K562 (cell line): ENCODE results near the gene RFT1. TPM values are rescaled to one million over a fixed set of nuclear protein-coding genes. Genes with fewer than 3 reads are reported as not detected.

ENCODE experiments used
- ATAC-seq: fragments of 200-7000 bp; cut with Tn5 transposase; 3 replicates; pipeline ENCODE4 v1.9.1; 2020; ENCODE audit warnings: moderate library complexity
- BruUV-seq: library from RNA; stranded (reverse); fragments of 400-500 nt; replicated peaks from 2 replicates; lab custom pipeline; 2021; lab: Mats Ljungman, UMichigan
- CTCF ChIA-PET: fragments of 300-600 bp; formaldehyde crosslinking; extraction: SDS; loops from one replicate; lab custom pipeline; 2021; ENCODE audit warnings: low intra/inter-chr PET ratio; lab: Yijun Ruan, JAX
- POLR2A ChIA-PET: fragments of 300-600, 350-650 bp; sonication (Branson Sonifier 250); formaldehyde crosslinking; extraction: SDS; loops from one replicate; lab custom pipeline; 2021; ENCODE audit warnings: antibody characterized with exemption, inconsistent platforms; lab: Yijun Ruan, JAX
- DNase-seq, 4 experiments: peaks; one replicate each; pipeline versions ENCODE4 v3.0.0 to v3.0.0-alpha.2; 2011 to 2018; ENCODE audit warnings: low spot score in 3 of 4, mixed read lengths in 3 of 4; ENCODE audit errors: extremely low read depth in 1 of 4
- FAIRE-seq: peaks from 2 replicates; lab custom pipeline; 2011; peaks lifted over from hg19 to GRCh38; lab: Jason Lieb, UNC
- H2AFZ ChIP-seq: 2 replicates; pipeline ENCODE4 v1.6.0; 2011; ENCODE audit warnings: low read depth, low read length, control low read depth, inconsistent platforms
- H3K27ac ChIP-seq: fragments of 200-600 bp; 3 replicates; pipeline ENCODE4 v1.8.0; 2011; ENCODE audit warnings: low read depth, mild to moderate bottlenecking, control low read depth, inconsistent platforms, low read length, moderate library complexity, mixed read lengths; ENCODE audit errors: extremely low read depth
- H3K27me3 ChIP-seq, 2 experiments: fragments of 300-600 bp in 1 of 2; 2 replicates in 1 of 2; 3 replicates in 1 of 2; pipeline versions ENCODE4 v1.6.0 to v1.8.0; 2011; ENCODE audit warnings: inconsistent platforms in 2 of 2, low read length in 2 of 2, mild to moderate bottlenecking in 1 of 2, mixed read lengths in 1 of 2, moderate library complexity in 1 of 2; ENCODE audit not compliant: control insufficient read depth in 2 of 2, insufficient read depth in 2 of 2
- H3K36me3 ChIP-seq: fragments of 300-600 bp; 3 replicates; pipeline ENCODE4 v1.8.0; 2011; ENCODE audit warnings: mild to moderate bottlenecking, low read length, inconsistent platforms; ENCODE audit not compliant: control insufficient read depth, insufficient read depth
- H3K4me1 ChIP-seq, 2 experiments: fragments of 200-600 bp in 1 of 2; replicated peaks in 1 of 2; 2 replicates in 1 of 2; 3 replicates in 1 of 2; pipeline versions ENCODE4 v1.5.1 to v1.8.0; 2011; ENCODE audit warnings: inconsistent platforms in 2 of 2, low read length in 2 of 2, mild to moderate bottlenecking in 1 of 2, mixed read lengths in 1 of 2, moderate library complexity in 1 of 2; ENCODE audit not compliant: control insufficient read depth in 2 of 2, insufficient read depth in 2 of 2
- H3K4me2 ChIP-seq: 2 replicates; pipeline ENCODE4 v1.6.1; 2011; ENCODE audit warnings: low read length, control low read depth, inconsistent platforms, mixed read lengths; ENCODE audit not compliant: insufficient read depth
- H3K4me3 ChIP-seq: fragments of 200-600 bp; sonication (generic), shearing (Covaris generic); 2 replicates; pipeline ENCODE4 v1.5.1; 2016; ENCODE audit warnings: control low read depth, inconsistent platforms
- H3K79me2 ChIP-seq: fragments of 200-600 bp; 3 replicates; pipeline ENCODE4 v1.8.0; 2011; ENCODE audit warnings: low read length, inconsistent platforms; ENCODE audit not compliant: control insufficient read depth, insufficient read depth
- H3K9ac ChIP-seq, 2 experiments: 2 replicates each; pipeline versions ENCODE4 v1.6.0 to v1.6.1; 2011; ENCODE audit warnings: low read depth in 2 of 2, low read length in 2 of 2, control low read depth in 1 of 2, inconsistent platforms in 1 of 2, mild to moderate bottlenecking in 1 of 2, mixed read lengths in 1 of 2; ENCODE audit not compliant: insufficient read depth in 1 of 2
- H3K9me1 ChIP-seq: one replicate; pipeline ENCODE4 v1.6.0; 2011; ENCODE audit warnings: inconsistent platforms, mild to moderate bottlenecking, low read length, moderate library complexity; ENCODE audit not compliant: control insufficient read depth, insufficient read depth
- H3K9me3 ChIP-seq: replicated peaks from 2 replicates; pipeline ENCODE4 v1.5.1; 2011; ENCODE audit warnings: low read depth, low read length, inconsistent platforms; ENCODE audit not compliant: control insufficient read depth, insufficient read depth
- H4K20me1 ChIP-seq: replicated peaks from 2 replicates; pipeline ENCODE4 v1.6.1; 2011; ENCODE audit warnings: low read length, inconsistent platforms, mixed read lengths; ENCODE audit not compliant: control insufficient read depth, insufficient read depth
- CAMTA2 ChIP-seq: fragments of 250-450 bp; sonication (Bioruptor Pico); conservative IDR thresholded peaks from 2 replicates; pipeline ENCODE4 v1.5.1; 2022
- MCM7 ChIP-seq, 2 experiments: fragments of 450-650 bp; IDR thresholded peaks; 2 replicates each; pipeline ENCODE4 v1.6.1; 2016 to 2018
- RBM25 ChIP-seq: fragments of 200-400 bp; formaldehyde crosslinking; IDR thresholded peaks from 2 replicates; pipeline ENCODE4 v1.6.1; 2018; ENCODE audit warnings: low read length, low read depth, moderate library complexity; ENCODE audit not compliant: severe bottlenecking
- ZNF830 ChIP-seq: fragments of 250-450 bp; sonication (Bioruptor Pico); IDR thresholded peaks from 2 replicates; pipeline ENCODE4 v1.5.0; 2021; ENCODE audit warnings: mild to moderate bottlenecking
- WGBS: fragments of 100-300 bp; shearing (Covaris generic); methylation state at CpG from one replicate; pipeline ENCODE4 v1.1.6; 2016; ENCODE audit warnings: low coverage, mixed read lengths; ENCODE audit not compliant: insufficient coverage; ENCODE audit errors: missing lambda C conversion rate; 5-methylcytosine and 5-hydroxymethylcytosine counted together
- in situ Hi-C: fragments of 300-500 bp; cut with MboI; formaldehyde crosslinking; loops from 4 replicates; pipeline ENCODE4 v1.15.0; 2018; ENCODE audit warnings: inconsistent platforms, mixed read lengths
- intact Hi-C: fragments of 100-400 bp; cut with micrococcal nuclease; formaldehyde crosslinking; loops from 2 replicates; pipeline ENCODE4 v1.14.2; 2022
- polyA plus RNA-seq, 8 experiments: library from polyadenylated mRNA; depleted of rRNA in 4 of 8; stranded (reverse) in 5 of 8; unstranded in 3 of 8; fragments of >200 nt; fragmentation: Nextera tagmentation in 2 of 8; fragmentation: Illumina TruSeq in 1 of 8; extraction: Ambion mirVana in 2 of 8; extraction: Trizol in 1 of 8; gene quantifications; 2 replicates each; pipeline versions ENCODE4 v1.2.1 to v1.2.3, GENCODE V29; 2011 to 2014; ENCODE audit warnings: inconsistent platforms in 1 of 8, missing spikeins in 1 of 8
- total RNA-seq, 7 experiments: library from RNA; depleted of rRNA in 6 of 7; stranded (reverse); fragments of >200 nt in 6 of 7; fragmentation: Illumina TruSeq in 2 of 7; extraction: Trizol in 2 of 7; gene quantifications; 2 replicates each; pipeline versions ENCODE4 v1.2.1 to v1.2.3, GENCODE V29; 2011 to 2021; ENCODE audit warnings: low replicate concordance in 1 of 7

RFT1 gene
- total and polyA plus RNA-seq, 9 of the 15 experiments (the other 6 are each of a cell fraction or from before 2014, with no cell fraction given) = 4.4 to 23.8 (median 8.9) TPM

DNA sequence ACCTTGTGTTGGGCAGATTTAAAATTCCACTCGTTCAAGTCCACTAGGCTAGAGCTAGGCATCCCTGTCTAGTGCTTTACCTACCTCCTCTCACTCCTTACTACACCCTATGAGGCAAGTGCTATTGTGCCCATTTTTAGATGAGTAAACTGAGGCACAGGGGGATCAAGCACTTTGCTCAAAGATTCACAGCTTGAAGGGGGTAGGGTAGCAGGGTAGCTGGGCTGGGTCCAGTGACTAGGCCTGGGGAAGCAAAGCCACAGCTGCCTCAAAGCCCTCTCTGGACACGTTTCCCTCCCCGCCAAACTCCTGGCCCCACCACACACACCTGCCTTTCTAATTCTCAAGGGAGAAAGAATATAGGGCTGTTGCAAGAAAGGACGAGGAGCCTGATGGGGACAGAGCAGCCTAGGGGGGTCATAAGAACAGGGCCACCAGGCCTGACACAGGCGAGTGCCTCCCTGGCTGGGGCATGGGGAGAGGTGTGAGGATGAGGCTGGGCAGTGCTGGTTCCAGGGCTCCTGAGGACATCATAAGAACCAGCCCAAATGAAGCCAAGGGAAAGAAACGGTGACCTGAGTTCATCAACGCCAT is 49.5 kb downstream of the RFT1 start:
- H3K27me3 ChIP-seq = no peaks in the 10 kb centered on the region
- no peak for FAIRE-seq
- no TSS peak for BruUV-seq
- no peak for TF ChIP-seq MCM7 (IDR thresholded peaks at IDR 0.05)
- TF ChIP-seq RBM25 = peak; percentile 45
- no peaks in the 10 kb centered on the region for H3K79me2 ChIP-seq
- H3K9me3 ChIP-seq = no peaks in the 10 kb centered on the region
- no peak for ATAC-seq
- no peak overlapping the region for H3K4me2 ChIP-seq
- no peak overlapping the region for H3K9ac ChIP-seq
- intact Hi-C loops (no loop called here), in situ Hi-C loops (no loop called here)
- H3K9me1 ChIP-seq = no peaks in the 10 kb centered on the region
- peaks cover 10 to 15% of the 10 kb centered on the region in 2 experiments; a peak in 4 of 5 replicates for H3K4me1 ChIP-seq
- no peaks in the 10 kb centered on the region for H3K36me3 ChIP-seq
- WGBS = 37% methylated on average over 7 of the region's 7 CpGs
- ChIA-PET POLR2A (no interaction called here), CTCF (no interaction called here)
- no peak overlapping the region for H3K27ac ChIP-seq
- H4K20me1 ChIP-seq = no peaks in the 10 kb centered on the region
- H3K4me3 ChIP-seq = no peak overlapping the region
- no peak for DNase-seq
- no peak overlapping the region for H2AFZ ChIP-seq

DNA sequence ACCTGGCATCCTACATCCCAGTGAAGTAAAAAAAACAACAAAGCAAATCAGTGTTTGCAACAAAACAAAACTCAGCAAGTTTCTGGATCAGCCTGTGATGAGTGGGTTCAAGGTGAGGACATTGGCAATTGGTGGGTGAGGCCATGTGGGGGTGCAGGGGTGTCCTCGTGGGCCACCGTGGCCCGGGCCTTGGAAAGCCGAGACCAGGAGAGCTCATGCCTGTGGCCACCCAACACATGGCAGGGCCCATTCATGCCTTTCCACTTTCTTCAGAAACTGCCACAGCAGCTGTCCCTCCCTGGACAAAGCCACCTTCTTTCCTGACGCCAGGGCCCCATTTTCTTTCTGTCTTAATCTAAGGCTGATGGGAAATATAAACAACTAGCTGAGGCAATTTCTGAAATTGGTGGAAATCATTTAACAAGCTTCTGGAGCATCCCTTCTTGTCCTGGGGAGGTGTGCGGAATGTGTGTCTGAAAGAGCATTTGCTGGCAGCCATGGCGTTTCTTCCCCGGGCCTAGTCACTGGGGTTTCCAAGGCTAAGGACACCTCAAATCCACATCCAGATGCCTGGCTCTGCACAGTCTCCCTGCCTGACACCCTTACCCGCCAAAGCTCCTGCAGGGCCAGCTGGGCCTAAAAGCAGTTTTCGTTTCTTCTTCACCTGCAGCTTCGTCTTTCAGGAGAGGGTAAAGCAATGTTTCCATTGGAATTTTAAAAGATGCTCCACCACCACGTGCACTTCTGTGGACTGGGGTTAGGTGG is 50.3 kb downstream of the RFT1 start:
- Histone ChIP-seq H3K4me3 (no peak overlapping the region), H2AFZ (no peak overlapping the region), H3K4me1 (peaks cover 10 to 15% of the 10 kb centered on the region in 2 experiments; a peak in 4 of 5 replicates), H3K27ac (no peak overlapping the region), H3K36me3 (no peaks in the 10 kb centered on the region), H3K9me1 (no peaks in the 10 kb centered on the region), H3K9me3 (no peaks in the 10 kb centered on the region), H3K79me2 (no peaks in the 10 kb centered on the region), H3K4me2 (no peak overlapping the region), H4K20me1 (no peaks in the 10 kb centered on the region), H3K9ac (no peak overlapping the region), H3K27me3 (no peaks in the 10 kb centered on the region)
- in situ Hi-C loops = loop anchor here (10.0 kb wide), 1 partner anchor 235 kb away; no protein-coding TSS in a partner anchor
- FAIRE-seq = no peak
- WGBS = 37% methylated on average over 10 of the region's 12 CpGs
- ChIA-PET CTCF (no interaction called here), POLR2A (no interaction called here)
- intact Hi-C loops = loop anchor here (10.0 kb wide), 1 partner anchor 335 kb away; no protein-coding TSS in a partner anchor
- no TSS peak for BruUV-seq
- no peak for DNase-seq
- no peak for ATAC-seq
- TF ChIP-seq ZNF830 (CRISPR knock-in tag) (no peak), CAMTA2 (CRISPR knock-in tag) (no peak)
